ENCODE results near the gene IZUMO1.
"Not testable (repeated sequence)": the region's sequence is repeated elsewhere in the genome, so short reads cannot be mapped to it uniquely, and the experiment has no call there.

IZUMO1 gene

DNA sequence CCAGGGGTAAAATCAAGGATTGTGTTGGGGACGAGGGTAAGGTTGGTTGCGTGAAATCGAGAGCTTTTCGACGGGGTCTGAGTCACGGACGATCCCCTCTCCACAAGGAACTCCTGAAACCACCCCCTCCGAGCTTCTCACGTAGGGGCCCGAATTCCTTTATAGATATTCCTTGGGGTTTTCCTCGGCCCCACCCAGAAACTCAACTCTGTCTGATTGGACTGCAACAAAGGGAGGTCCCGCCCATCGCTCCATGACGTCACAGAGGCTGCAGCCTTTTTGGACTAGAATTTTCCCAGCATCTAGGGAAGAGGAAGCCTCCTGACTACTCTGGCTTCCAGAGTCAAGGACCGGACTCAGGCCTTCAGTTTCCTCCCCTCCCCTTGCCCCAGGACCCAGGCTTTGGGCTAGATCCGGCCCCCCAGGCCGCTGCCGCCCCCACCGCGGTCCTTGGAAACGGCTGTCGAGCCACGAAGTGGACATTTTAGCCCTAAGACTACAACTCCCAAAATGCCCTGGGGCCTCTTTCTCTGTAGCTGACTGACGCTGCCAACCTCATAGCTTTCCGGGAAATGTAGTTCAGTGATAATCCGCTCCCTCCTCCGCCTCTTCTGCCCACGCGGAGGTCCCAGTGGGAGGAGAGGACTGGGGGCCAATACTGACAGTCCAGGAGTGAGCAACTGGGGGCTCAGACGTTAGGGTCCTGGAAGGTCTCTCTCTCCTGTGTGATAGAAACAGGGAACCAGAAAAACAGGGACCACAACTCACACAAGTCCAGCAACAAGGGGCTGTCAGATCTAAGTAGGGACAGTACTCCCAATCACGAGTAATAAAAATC, at the start of gene IZUMO1:
TSS of gene IZUMO1 (minus strand) at position 172 of the 838 bp plus-strand sequence. CDS start 1,050 bp downstream, outside the sequence.
- peak; percentile 93 for DNase-seq (ENCODE audit: low spot score)

DNA sequence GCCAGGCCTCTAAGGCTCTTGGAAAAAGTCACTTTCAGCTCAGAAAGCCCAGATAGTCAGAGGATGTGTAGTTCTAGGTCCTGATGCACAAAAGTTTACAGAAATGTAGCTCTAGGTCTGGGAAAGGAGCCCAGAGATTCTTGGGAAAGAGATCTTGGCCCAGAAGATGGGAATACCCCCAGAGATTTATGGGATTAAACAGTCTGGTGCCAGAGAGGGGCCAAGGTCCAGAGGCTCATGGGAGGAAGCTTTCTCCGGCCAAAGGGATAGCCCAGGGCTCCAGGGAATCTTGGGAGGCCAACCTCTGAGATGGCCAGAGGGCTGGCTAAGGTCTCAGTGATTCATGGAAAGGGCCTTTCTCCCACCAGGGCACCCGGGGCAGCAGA, 49.0 kb upstream of the IZUMO1 start:
- DNase-seq (ENCODE audit: low spot score), result no peak

DNA sequence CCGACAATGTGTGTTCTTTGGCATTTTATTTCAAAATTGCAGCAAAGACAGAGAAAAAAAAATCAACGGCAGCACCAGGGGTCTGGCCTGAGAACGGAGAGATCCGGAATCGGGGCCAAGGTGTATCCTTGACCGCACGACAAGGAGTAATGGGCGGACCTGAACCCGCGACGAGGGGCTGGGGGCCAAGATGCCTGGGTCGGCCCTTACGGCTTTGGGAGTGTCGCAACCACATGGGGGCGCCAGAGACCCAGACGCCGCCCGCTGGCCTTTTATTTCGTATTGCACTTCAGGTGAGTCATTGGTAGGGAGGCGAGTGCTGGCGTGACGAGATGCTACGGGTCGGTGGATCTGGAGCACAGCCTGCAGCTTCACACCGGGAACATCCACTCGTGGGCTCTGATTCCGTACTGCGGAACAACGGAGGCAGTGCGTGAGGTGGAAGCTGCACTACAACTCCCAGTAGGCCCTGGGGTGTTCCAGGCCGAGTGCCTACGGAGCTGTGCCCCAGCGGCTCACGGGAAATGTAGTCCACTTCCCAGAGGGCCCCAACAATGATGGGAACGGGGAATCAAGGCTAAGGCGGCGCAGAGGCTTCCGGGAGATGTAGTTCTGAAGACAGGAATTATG, 48.5 kb upstream of the IZUMO1 start:
- peak; percentile 92 for DNase-seq (ENCODE audit: low spot score)

DNA sequence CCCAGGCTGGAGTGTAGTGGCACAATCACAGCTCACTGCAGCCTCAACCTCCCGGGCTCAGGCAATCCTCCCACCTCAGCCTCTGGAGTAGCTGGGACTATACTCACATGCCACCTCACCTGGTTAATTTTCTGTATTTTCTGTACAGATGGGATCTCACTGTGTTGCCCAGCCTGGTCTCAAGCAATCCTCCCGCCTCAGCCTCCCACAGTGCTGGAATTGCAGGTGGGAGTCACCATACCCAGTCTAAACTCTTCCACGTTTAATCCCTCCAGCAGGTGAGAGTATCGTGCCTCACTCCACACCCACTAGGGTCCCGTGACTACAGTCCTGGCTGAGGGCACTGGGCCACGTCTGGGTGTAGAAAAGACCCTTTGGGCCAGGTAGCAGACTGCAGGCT, 47.6 kb upstream of the IZUMO1 start:
- no peak for DNase-seq (ENCODE audit: low spot score)

DNA sequence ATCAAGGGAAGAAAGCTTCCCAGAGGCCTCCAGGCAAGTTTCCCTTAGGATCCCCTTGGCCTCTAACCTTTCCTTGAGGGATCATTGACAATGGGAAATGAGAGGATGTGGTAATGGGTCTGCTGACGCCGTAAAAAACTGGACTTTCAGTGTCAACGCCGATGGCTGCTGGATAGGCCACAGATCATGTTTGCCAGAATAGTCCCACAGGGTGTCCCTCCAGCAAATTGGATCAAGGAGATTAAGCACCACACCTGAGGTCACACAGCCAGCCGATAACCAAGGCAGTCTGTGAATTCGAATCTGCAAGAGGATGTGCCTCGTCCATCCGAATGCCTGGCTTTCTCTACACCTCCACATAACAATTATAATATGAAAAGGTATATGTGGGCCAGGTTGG, 46.6 kb upstream of the IZUMO1 start:
- no peak for DNase-seq (ENCODE audit: low spot score)

DNA sequence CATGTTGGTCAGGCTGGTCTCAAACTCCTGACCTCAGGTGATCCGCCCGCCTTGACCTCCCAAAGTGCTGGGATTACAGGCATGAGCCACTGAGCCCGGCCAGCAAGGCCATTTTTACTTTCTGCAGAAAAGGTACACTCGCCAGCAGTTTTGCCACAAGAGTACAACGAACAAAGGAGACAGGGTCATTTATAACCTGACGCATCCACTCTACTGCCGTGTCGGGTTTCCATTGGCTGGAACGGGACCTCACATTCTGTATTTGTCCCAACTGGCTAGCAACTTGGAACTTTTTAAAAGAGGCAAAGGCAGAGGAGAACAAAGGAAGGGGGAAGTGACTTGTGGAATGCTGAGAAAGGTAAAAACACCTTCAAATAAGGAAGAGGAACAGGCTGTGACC, 40.6 kb upstream of the IZUMO1 start:
- DNase-seq (ENCODE audit: low spot score), result not testable (repeated sequence)

DNA sequence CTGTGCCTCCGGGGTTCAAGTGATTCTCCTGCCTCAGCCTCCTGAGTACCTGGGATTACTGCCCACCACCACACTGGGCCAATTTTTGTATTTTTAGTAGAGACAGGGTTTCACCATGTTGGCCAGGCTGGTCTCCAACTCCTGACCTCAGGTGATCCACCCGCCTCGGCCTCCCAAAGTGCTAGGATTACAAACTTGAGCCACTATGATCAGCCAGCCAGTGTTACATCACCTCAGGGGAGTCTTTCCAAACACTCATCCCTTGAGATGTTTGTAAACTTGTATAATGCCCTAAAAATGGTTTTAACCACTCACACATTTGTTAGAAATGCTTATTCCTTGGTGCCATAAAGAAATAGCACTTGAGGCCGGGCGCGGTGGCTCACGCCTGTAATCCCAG, 39.7 kb upstream of the IZUMO1 start:
- not testable (repeated sequence) for DNase-seq (ENCODE audit: low spot score)

DNA sequence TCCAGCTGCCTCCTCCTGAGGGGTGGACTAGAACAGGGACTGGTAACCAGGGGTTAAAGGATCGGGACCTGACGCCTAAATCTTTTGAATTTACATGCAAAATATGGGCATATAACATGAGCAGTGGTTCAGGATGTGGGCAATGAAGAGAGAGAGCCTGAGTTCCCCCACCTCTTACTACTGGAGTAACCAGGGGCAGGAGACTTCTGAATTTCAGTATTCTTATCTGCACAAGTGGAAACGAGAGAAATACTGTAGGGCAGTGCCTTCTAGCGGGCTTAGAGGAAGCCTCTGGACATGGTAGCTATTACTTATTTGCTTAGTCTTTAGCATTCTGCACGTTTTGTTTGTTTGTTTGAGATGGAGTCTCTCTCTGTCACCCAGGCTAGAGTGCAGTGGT, 37.8 kb upstream of the IZUMO1 start:
- peak; percentile 32 for DNase-seq (ENCODE audit: low spot score)

DNA sequence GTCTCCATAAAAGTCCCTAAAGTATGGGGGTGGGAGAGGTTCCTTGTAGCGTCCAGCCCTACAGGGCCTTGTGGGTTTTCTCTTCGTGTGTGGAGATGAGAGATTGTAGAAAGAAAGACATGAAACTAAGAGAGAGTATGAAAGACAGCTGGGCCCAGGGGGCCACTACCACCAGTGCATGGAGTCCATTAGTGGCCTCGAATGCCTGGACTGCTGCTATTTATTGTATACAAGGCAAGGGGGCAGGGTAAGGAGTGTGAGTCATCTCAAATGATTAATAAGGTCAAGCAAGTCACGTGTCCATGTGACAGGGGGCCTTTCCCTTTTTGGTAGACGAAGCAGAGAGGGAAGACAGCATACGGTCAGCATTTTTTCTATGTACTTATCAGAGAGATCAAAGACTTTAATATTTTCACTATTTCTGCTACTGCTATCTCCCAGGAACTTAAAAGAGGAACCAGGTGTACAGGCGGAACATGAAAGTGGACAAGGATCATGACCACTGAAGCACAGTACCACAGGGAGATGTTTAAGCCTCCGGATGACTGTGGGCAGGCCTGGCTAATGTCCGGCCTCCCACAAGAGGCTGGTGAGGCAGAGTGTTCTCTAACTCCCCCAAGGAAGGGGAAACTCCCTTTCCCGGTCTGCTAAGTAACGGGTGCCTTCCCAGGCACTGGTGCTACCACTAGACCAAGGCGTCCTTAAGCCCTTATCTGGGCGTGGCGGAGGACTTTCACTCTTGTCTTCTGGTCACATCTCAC, 34.1 kb upstream of the IZUMO1 start:
- no peak for DNase-seq (ENCODE audit: low spot score)

DNA sequence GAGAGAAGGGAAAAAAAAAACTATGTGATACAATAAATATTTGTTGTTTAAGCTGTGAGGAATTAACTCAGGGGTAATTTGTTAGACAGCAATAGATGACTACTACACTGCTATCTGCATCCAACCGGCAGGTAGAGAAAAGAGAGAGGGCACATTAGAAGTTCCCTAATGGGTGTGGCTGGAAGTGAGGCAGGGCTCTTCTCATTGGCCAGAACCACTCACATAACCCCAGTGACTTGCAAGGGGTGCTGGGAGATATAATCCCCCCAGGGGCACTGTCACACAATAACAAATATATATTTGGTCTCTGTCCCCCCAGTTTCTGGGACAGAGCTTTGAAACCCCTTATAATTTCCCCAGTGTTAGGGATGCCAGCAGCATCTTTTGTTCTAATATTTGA, 32.9 kb upstream of the IZUMO1 start:
- peak; percentile 65 for DNase-seq (ENCODE audit: low spot score)

DNA sequence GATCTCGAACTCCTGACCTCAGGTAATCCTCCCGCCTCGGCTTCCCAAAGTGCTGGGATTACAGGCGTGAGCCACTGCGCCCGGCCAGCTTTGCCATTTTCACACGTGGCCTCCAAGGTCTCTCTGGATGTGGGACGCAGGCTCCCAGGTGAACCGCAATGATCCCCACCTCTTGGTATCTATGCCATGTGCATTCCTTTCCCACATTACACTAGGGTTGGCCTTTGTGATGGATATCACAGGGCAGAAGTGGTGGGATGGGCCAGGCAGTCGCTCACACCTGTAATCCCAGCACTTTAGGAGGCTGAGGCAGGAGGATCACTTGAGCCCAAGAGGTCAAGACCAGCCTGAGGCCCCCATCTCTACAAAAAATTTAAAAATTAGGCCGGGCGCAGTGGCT, 31.0 kb upstream of the IZUMO1 start:
- no peak for DNase-seq (ENCODE audit: low spot score)

DNA sequence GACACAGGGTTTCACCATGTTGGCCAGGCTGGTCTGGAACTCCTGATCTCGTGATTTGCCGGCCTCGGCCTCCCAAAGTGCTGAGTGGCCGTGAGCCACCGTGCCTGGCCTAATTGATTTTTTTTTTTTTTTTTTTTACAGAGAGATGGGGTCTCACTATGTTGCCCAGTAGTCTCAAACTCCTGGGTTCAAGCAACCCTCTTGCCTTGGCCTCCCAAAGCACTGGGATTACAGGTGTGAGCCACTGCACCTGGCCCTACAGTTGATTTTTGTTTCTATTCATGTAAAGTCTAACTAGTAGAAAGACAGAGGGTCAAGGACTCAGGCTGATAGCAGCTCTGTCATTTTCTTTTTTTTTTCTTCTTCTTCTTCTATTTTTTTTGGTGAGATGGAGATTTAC, 30.4 kb upstream of the IZUMO1 start:
- DNase-seq (ENCODE audit: low spot score), result no peak

DNA sequence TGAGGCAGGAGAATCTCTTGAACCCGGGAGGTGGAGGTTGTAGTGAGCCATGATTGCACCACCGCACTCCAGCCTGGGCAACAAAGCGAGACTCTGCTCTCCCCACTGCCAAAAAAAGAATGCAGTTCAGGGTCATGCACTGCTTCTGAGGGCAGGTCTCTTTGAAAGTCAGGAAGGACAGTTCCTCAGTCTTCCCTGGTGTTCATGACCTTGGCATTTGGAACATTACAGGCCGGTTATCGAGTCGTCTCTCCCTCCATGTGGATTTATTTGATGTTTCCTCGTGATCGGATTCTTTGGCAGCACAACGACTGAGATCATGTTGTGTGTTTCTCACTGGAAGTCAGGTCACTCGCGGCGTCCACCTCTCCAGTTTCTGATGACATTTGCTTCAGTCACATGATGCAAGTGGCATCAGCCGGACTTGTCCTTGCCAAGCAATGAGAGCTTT, 25.8 kb upstream of the IZUMO1 start:
- DNase-seq (ENCODE audit: low spot score), result no peak

DNA sequence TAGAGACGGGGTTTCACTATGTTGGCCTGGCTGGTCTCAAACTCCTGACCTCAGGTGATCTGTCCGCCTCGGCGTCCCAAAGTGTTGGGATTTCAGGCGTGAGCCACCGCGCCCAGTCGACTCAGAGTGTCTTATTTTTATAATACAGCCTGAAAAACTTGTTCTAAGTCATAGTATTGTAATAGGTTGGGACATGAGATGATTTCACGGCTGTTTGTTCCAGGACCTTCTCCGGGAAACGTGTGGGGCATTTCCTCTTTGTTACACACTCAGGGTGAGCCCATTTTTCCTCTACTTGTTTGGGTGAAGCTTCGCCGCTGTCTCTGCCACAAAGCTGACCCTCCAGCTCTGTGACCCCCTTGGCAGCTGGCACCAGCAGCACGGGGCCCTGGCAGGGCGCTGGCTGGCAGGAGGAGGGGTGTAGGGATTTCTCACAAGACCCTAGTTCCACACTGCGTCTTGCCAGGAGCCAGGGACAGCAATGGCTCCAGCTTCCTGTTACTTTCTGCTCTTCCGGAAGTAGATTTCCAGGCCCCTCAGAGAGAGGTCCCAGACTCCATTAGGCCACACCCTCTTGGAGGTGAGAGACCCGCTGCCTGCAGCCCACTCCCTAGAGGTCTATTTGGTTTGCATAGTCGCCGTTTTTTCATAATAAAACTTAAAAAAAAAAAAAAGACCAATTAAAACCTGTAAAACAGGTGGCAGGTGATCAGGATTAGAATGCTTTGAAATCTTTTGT, 24.2 kb upstream of the IZUMO1 start:
- DNase-seq (ENCODE audit: low spot score), result no peak

DNA sequence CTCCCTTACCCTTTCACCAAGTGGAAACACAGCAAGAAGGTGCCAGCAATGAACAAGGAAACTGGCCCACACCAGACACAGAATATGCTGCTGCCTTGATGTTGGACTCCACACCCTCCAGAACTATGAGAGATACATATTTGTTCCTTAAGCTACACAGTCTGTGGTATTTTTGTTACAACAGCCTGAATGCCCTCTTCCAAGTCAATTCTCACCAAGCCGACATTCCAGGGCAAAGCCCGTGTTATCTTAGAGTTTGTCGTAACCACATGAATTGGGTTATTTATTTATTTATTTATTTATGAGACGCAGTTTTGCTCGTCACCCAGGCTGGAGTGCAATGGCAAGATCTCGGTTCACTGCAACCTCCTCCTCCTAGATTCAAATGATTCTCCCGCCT, 23.6 kb upstream of the IZUMO1 start:
- no peak for DNase-seq (ENCODE audit: low spot score)

DNA sequence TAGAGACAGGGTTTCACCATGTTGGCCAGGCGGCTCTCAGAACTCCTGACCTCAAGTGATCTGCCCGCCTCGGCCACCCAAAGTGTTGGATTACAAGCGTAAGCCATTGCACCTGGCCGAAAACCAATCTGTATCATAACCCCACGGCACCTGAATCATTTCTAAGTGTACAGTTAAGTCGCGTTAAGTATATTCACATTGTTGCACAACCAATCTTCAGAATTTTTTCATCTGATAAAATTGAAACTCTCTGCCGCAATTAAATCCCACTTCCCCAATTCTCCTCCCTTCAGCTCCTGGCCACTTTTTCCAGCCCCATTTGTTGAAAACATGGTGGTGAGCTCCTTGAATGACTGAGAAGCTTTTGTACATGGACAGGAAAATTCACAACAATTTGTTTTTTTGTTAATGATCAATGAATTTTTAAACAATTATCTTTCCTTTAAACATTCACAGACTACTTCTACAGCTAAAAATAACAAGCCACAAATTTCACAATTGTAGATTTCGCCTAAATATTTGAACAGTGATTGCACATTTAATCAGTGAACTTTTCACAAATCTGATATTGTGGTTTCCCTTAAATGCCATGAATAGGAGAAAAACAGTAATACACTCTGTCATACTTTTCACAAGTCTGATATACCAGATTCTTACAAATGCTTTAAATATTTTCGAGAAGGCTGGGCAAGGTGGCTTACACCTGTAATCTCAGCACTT, 22.4 kb upstream of the IZUMO1 start:
- DNase-seq (ENCODE audit: low spot score), result no peak

DNA sequence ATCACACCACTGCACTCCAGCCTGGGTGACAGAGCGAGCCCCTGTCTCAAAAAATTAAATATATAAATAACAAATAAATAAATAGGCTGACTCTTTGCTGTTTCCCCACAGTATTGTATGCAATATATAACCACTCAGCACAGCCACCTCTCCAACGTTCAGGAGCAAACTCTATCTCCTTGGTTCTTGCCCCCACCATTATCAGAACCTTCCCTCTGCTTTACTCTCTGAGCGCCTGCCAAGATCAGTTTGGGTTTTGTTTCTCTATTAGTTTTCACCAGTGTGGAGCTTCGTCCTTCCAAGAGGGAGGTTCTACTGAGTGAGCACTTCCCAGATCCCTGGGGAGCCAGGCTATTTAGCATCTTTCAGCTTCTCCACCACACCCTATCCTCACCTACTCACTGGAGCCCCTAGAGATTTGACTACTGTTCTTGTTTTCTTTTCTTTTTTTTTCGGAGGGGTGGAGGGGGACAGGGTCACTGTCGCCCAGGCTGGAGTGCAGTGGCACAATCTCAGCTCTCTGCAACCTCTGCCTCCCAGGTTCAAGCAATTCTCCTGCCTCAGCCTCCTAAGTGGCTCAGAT, 21.6 kb upstream of the IZUMO1 start:
- DNase-seq (ENCODE audit: low spot score), result not testable (repeated sequence)

DNA sequence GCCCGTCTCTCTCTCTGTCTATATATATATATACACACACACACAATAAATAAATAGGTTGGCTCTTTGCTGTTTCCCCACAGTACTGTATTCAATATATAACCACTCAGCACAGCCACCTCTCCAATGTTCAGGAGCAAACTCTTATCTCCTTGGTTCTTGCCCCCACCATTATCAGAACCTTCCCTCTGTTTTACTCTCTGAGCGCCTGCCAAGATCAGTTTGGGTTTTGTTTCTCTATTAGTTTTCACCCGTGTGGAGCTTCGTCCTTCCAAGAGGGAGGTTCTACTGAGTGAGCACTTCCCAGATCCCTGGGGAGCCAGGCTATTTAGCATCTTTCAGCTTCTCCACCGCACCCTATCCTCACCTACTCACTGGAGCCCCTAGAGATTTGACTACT, 19.1 kb upstream of the IZUMO1 start:
- not testable (repeated sequence) for DNase-seq (ENCODE audit: low spot score)

DNA sequence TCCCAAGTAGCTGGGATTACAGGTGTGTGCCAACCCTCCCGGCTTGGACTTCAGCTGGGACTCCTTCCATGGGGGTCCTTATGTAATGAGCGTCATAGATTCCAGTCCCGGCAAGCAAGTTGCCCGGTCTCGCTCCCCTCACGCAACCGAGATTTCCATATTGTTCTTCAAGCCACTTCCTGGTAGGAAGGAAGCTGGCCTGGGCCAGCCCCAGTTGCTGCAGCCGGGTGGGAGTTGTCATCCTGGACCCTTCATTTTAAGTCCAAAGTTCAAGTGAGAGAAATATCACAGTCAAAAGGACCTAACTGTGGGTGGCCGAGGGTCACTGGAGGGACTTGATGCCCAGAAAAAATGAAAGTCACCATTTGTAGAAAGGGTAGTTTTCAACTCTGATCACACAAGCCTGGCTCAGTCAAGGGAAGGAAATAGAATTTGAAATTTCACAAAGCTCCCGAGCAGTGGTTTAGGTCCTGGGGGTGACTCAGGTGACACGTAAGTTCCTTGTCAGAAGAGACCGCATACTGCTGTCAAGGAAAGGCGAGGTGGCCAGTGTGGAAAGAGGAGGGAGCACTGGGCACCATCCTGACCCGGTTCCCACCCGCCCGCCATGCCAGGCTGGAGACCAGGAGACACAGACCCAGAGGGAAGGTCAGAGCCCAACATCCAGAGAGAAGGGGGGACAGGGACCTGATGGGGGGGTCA, 13.9 kb upstream of the IZUMO1 start:
- no peak for DNase-seq (ENCODE audit: low spot score)

DNA sequence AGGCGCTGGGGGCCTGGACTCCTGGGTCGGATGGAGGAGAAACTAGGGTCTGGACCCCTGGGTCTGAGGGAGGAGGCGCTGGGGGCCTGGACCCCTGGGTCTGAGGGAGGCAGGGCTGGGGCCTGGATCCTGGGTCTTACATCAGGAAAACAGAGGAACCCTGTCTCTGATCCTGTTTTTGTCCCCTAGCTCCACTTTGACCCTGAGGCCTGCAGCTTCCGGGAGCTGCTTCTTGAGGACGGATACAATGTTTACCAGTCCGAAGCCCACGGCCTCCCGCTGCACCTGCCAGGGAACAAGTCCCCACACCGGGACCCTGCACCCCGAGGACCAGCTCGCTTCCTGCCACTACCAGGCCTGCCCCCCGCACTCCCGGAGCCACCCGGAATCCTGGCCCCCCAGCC, 11.0 kb upstream of the IZUMO1 start:
- no peak for DNase-seq (ENCODE audit: low spot score)

Data from NAMALWA (cell line).